HCT116 (cell line): ENCODE measurements around the gene COX7A2L. TPM values are rescaled to one million over a fixed set of nuclear protein-coding genes. Genes with fewer than 3 reads are reported as not detected.

Source experiments
- ATAC-seq: fragments of 200-7000 bp; cut with Tn5 transposase; 2 replicates; pipeline ENCODE4 v1.9.1; 2020; ENCODE audit warnings: mild to moderate bottlenecking, moderate library complexity
- BruUV-seq: library from RNA; stranded (reverse); fragments of 400-500 nt; replicated peaks from 2 replicates; lab custom pipeline; 2021; lab: Mats Ljungman, UMichigan
- CTCF ChIA-PET: fragments of 300-600 bp; sonication (Branson Sonifier 250); formaldehyde crosslinking; loops from one replicate; lab custom pipeline; 2021; ENCODE audit warnings: antibody characterized with exemption; lab: Charles Lee
- POLR2A ChIA-PET: fragments of 300-600, 350-600 bp; sonication (Branson Sonifier 250); formaldehyde crosslinking; loops from one replicate; lab custom pipeline; 2021; ENCODE audit warnings: antibody characterized with exemption; lab: Charles Lee
- RAD21 ChIA-PET, 2 experiments: fragments of 300-600 bp; sonication (Branson Sonifier 250); formaldehyde crosslinking; loops; one replicate each; lab custom pipeline; 2023; ENCODE audit warnings: low total read pairs in 2 of 2; ENCODE audit not compliant: uncharacterized antibody in 2 of 2, unreplicated experiment in 2 of 2, low non-redundant PET in 1 of 2; lab: Charles Lee
- DNase-seq: peaks from one replicate; pipeline ENCODE4 v3.0.0-alpha.2; 2010; ENCODE audit warnings: low read depth, low spot score
- H2AFZ ChIP-seq: fragments of 200-600 bp; shearing (Covaris generic), sonication (generic); 2 replicates; pipeline ENCODE4 v1.6.1; 2017; ENCODE audit warnings: low read depth, mixed run types, mixed read lengths, antibody characterized with exemption, low read length; ENCODE audit not compliant: poor library complexity, severe bottlenecking
- H3K27ac ChIP-seq: 2 replicates; pipeline ENCODE4 v1.5.1; 2012; ENCODE audit warnings: low read depth, low read length
- H3K27me3 ChIP-seq: fragments of 200-600 bp; sonication (generic); 2 replicates; pipeline ENCODE4 v1.6.1; 2016; ENCODE audit warnings: mixed run types, low read length, mixed read lengths; ENCODE audit not compliant: insufficient read depth
- H3K36me3 ChIP-seq, 2 experiments: fragments of 200-500 bp in 1 of 2; fragments of 200-600 bp in 1 of 2; sonication (Bioruptor generic) in 1 of 2; sonication (generic) in 1 of 2; 2 replicates each; pipeline versions ENCODE4 v1.5.1 to v1.6.1; 2014 to 2016; ENCODE audit warnings: low read length in 2 of 2, inconsistent platforms in 1 of 2, mixed read lengths in 1 of 2, mixed run types in 1 of 2; ENCODE audit not compliant: insufficient read depth in 2 of 2, control insufficient read depth in 1 of 2
- H3K4me1 ChIP-seq, 2 experiments: fragments of 200-600 bp in 1 of 2; sonication (generic) in 1 of 2; 2 replicates each; pipeline versions ENCODE4 v1.5.1 to v1.6.1; 2012 to 2017; ENCODE audit warnings: low read length in 2 of 2, inconsistent platforms in 1 of 2, mild to moderate bottlenecking in 1 of 2, mixed read lengths in 1 of 2, mixed run types in 1 of 2, moderate library complexity in 1 of 2; ENCODE audit not compliant: insufficient read depth in 2 of 2, control insufficient read depth in 1 of 2
- H3K4me2 ChIP-seq: fragments of 200-600 bp; sonication (generic); 2 replicates; pipeline ENCODE4 v1.6.1; 2017; ENCODE audit warnings: mixed run types, low read length, mixed read lengths
- H3K4me3 ChIP-seq, 2 experiments: fragments of 200-600 bp in 1 of 2; sonication (generic) in 1 of 2; replicated peaks in 1 of 2; 2 replicates each; pipeline ENCODE4 v1.5.1; 2011 to 2016; ENCODE audit warnings: low read length in 2 of 2, control low read depth in 1 of 2, low read depth in 1 of 2, mild to moderate bottlenecking in 1 of 2, mixed read lengths in 1 of 2, mixed run types in 1 of 2
- H3K79me2 ChIP-seq: fragments of 200-600 bp; sonication (generic); 2 replicates; pipeline ENCODE4 v1.6.1; 2017; ENCODE audit warnings: mild to moderate bottlenecking, mixed run types, low read length, moderate library complexity, mixed read lengths; ENCODE audit not compliant: insufficient read depth
- H3K9ac ChIP-seq: fragments of 200-600 bp; sonication (generic); 2 replicates; pipeline ENCODE4 v1.6.1; 2016; ENCODE audit warnings: low read length, mixed read lengths
- H3K9me2 ChIP-seq: fragments of 200-600 bp; sonication (generic), shearing (Covaris generic); 2 replicates; pipeline ENCODE4 v1.6.1; 2017; ENCODE audit warnings: mixed run types, mild to moderate bottlenecking, moderate library complexity; ENCODE audit not compliant: insufficient read depth
- H3K9me3 ChIP-seq, 2 experiments: fragments of 200-500 bp in 1 of 2; fragments of 200-600 bp in 1 of 2; sonication (Bioruptor generic) in 1 of 2; sonication (generic) in 1 of 2; 2 replicates each; pipeline ENCODE4 v1.6.1; 2014 to 2017; ENCODE audit warnings: low read length in 2 of 2, mixed read lengths in 2 of 2, inconsistent platforms in 1 of 2, low read depth in 1 of 2, mild to moderate bottlenecking in 1 of 2, mixed run types in 1 of 2, moderate library complexity in 1 of 2; ENCODE audit not compliant: control insufficient read depth in 1 of 2, insufficient read depth in 1 of 2
- H4K20me1 ChIP-seq: fragments of 200-600 bp; sonication (generic), shearing (Covaris generic); 2 replicates; pipeline ENCODE4 v1.6.1; 2017; ENCODE audit warnings: mixed run types, mild to moderate bottlenecking, moderate library complexity; ENCODE audit not compliant: insufficient read depth
- CBX3 ChIP-seq: IDR thresholded peaks from 2 replicates; pipeline ENCODE4 v1.6.1; 2012; ENCODE audit warnings: low read depth
- EGR1 ChIP-seq: IDR thresholded peaks from 2 replicates; pipeline ENCODE4 v1.6.1; 2012; ENCODE audit warnings: low read depth
- ELF1 ChIP-seq: IDR thresholded peaks from 2 replicates; pipeline ENCODE4 v1.6.1; 2012; ENCODE audit warnings: low read depth, borderline replicate concordance
- EZH2 ChIP-seq: fragments of 200-600 bp; sonication (generic); IDR thresholded peaks from 2 replicates; pipeline ENCODE4 v1.6.1; 2017; ENCODE audit warnings: antibody characterized with exemption, mixed run types
- FOSL1 ChIP-seq: IDR thresholded peaks from 2 replicates; pipeline ENCODE4 v1.6.1; 2012; ENCODE audit warnings: low read depth
- MAX ChIP-seq: IDR thresholded peaks from 2 replicates; pipeline ENCODE4 v1.6.1; 2012
- POLR2A ChIP-seq: IDR thresholded peaks from 2 replicates; pipeline ENCODE4 v1.7.0; 2011; ENCODE audit warnings: borderline replicate concordance; ENCODE audit not compliant: insufficient read depth, insufficient read length; ENCODE audit errors: extremely low read depth
- POLR2AphosphoS5 ChIP-seq: IDR thresholded peaks from 2 replicates; pipeline ENCODE4 v1.6.1; 2011; ENCODE audit warnings: mild to moderate bottlenecking, low read depth, low read length, moderate library complexity
- RAD21 ChIP-seq: IDR thresholded peaks from 2 replicates; pipeline ENCODE4 v1.6.1; 2012; ENCODE audit warnings: low read depth, mild to moderate bottlenecking
- REST ChIP-seq: IDR thresholded peaks from 2 replicates; pipeline ENCODE4 v1.6.1; 2012; ENCODE audit warnings: low read depth
- SIN3A ChIP-seq: IDR thresholded peaks from 2 replicates; pipeline ENCODE4 v1.6.1; 2012; ENCODE audit warnings: low read depth
- SP1 ChIP-seq: IDR thresholded peaks from 2 replicates; pipeline ENCODE4 v1.6.1; 2012; ENCODE audit warnings: low read depth
- TCF7L2 ChIP-seq: IDR thresholded peaks from 2 replicates; pipeline ENCODE4 v1.7.0; 2011; ENCODE audit warnings: borderline replicate concordance, inconsistent platforms; ENCODE audit not compliant: insufficient read depth, insufficient read length; ENCODE audit errors: extremely low read depth
- YY1 ChIP-seq: IDR thresholded peaks from 2 replicates; pipeline ENCODE4 v1.6.1; 2011; ENCODE audit warnings: low read length, low read depth, moderate library complexity, mild to moderate bottlenecking; ENCODE audit not compliant: insufficient replicate concordance; ENCODE audit errors: extremely low read depth
- ZBTB33 ChIP-seq: IDR thresholded peaks from 2 replicates; pipeline ENCODE4 v1.6.1; 2011; ENCODE audit warnings: mild to moderate bottlenecking, low read length, moderate library complexity; ENCODE audit not compliant: insufficient replicate concordance; ENCODE audit errors: extremely low read depth
- ZFX ChIP-seq: fragments of 450-650 bp; IDR thresholded peaks from 2 replicates; pipeline ENCODE4 v1.6.1; 2017
- ZNF274 ChIP-seq: fragments of 200-500 bp; sonication (Bioruptor generic); IDR thresholded peaks from 2 replicates; pipeline ENCODE4 v1.6.1; 2014; ENCODE audit warnings: mild to moderate bottlenecking, low read depth, low read length, inconsistent platforms
- intact Hi-C: fragments of 100-400 bp; cut with micrococcal nuclease; formaldehyde crosslinking; loops from 2 replicates; pipeline ENCODE4 v1.10.0; 2022
- total RNA-seq: library from RNA; stranded (reverse); gene quantifications from one replicate; pipeline ENCODE4 v1.2.1, GENCODE V29; 2021; ENCODE audit not compliant: unreplicated experiment
- TF ChIP-seq, protein P1 (sequence below): IDR thresholded peaks from 2 replicates; pipeline ENCODE4 v1.6.1; 2012
- TF ChIP-seq, protein P2 (sequence below), 3 experiments: fragments of 200-600 bp in 1 of 3; sonication (generic) in 1 of 3; IDR thresholded peaks in 2 of 3; conservative IDR thresholded peaks in 1 of 3; 2 replicates each; pipeline ENCODE4 v1.5.1; 2012 to 2017; ENCODE audit warnings: low read depth in 2 of 3, low read length in 2 of 3, antibody characterized with exemption in 1 of 3, borderline replicate concordance in 1 of 3, control low read depth in 1 of 3, mild to moderate bottlenecking in 1 of 3, mixed read lengths in 1 of 3, mixed run types in 1 of 3, moderate library complexity in 1 of 3; ENCODE audit not compliant: insufficient read depth in 1 of 3

COX7A2L gene
- total RNA-seq, 1 experiment from 2014 or later: 104 TPM

DNA sequence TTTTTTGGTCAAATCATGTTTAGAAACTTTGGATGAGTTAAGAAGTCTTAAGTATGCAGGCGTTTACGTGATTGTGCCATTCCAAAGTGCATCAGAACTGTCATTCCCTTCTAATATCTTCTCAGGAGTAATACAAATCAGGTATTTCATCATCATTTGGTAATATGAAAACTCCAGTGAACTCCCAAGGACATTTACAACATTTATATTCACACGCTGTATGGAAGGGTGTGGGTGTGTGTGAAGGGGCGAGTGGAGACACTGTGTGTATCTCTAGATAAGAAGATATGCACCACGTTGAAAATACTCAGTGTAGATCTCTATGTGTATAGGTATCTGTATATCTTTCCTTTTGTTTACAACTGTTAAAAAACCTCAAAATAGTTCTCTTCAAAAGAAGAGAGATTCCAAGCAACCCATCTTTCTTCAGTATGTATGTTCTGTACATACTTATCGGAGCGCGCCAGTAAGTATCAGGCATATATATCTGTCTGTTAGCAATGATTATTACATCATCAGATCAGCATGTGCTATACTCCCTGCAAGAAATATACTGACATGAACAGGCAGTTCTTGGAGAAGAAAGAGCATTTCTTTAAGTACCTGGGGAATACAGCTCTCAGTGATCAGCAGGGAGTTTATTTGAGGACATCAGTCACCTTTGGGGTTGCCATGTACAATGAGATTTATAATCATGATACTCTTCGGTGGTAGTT, 29.3 kb downstream of the COX7A2L start:
- no peak overlapping the region for H3K9ac ChIP-seq
- H2AFZ ChIP-seq: no peak overlapping the region
- DNase-seq (no peak), ATAC-seq (no peak)
- ChIA-PET RAD21 (no interaction called here), CTCF (no interaction called here), POLR2A (no interaction called here)
- TF ChIP-seq ZBTB33 (no peak), RAD21 (no peak), ELF1 (no peak), SP1 (no peak), ZFX (no peak), FOSL1 (no peak), REST (no peak), SIN3A (no peak), MAX (no peak), EGR1 (no peak), POLR2AphosphoS5 (no peak), ZNF274 (no peak), POLR2A (no peak), CBX3 (no peak), YY1 (no peak), TCF7L2 (no peak), EZH2 (no peak)
- TF ChIP-seq, protein P1, sequence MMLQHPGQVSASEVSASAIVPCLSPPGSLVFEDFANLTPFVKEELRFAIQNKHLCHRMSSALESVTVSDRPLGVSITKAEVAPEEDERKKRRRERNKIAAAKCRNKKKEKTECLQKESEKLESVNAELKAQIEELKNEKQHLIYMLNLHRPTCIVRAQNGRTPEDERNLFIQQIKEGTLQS: no peak
- TF ChIP-seq, protein P2, sequence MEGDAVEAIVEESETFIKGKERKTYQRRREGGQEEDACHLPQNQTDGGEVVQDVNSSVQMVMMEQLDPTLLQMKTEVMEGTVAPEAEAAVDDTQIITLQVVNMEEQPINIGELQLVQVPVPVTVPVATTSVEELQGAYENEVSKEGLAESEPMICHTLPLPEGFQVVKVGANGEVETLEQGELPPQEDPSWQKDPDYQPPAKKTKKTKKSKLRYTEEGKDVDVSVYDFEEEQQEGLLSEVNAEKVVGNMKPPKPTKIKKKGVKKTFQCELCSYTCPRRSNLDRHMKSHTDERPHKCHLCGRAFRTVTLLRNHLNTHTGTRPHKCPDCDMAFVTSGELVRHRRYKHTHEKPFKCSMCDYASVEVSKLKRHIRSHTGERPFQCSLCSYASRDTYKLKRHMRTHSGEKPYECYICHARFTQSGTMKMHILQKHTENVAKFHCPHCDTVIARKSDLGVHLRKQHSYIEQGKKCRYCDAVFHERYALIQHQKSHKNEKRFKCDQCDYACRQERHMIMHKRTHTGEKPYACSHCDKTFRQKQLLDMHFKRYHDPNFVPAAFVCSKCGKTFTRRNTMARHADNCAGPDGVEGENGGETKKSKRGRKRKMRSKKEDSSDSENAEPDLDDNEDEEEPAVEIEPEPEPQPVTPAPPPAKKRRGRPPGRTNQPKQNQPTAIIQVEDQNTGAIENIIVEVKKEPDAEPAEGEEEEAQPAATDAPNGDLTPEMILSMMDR (IDR thresholded peaks at IDR 0.05 in 2 of 3, conservative IDR thresholded peaks at IDR 0.05 in 1 of 3; ENCODE audit: borderline replicate concordance in 1 of 3, insufficient read depth in 1 of 3, low read depth in 2 of 3, low read length in 2 of 3): no peak
- no peaks in the 10 kb centered on the region for H3K27me3 ChIP-seq
- peaks cover 6 to 39% of the 10 kb centered on the region in 2 experiments for H3K36me3 ChIP-seq
- intact Hi-C loops: no loop called here
- no peaks in the 10 kb centered on the region for H3K79me2 ChIP-seq
- H3K4me1 ChIP-seq: no peaks in the 10 kb centered on the region
- H4K20me1 ChIP-seq: no peaks in the 10 kb centered on the region
- H3K4me2 ChIP-seq: no peak overlapping the region
- no peak overlapping the region for H3K4me3 ChIP-seq
- no TSS peak for BruUV-seq
- no peaks in the 10 kb centered on the region for H3K9me3 ChIP-seq
- H3K9me2 ChIP-seq: no peaks in the 10 kb centered on the region
- H3K27ac ChIP-seq: no peak overlapping the region
